Tibial artery (tissue), 4 donors: ENCODE measurements around the gene NPEPL1.

ENCODE experiments used
- DNase-seq, 2 donors: peaks; one replicate each; pipeline ENCODE4 v3.0.0-alpha.2; 2019
- H3K27ac ChIP-seq, 2 donors: fragments of 200-600 bp; sonication (generic) in 1 of 2; 1 replicate in 1 of 2; 2 replicates in 1 of 2; pipeline ENCODE4 v1.5.1; 2018 to 2019; ENCODE audit warnings: mild to moderate bottlenecking in 1 of 2
- H3K27me3 ChIP-seq, 2 donors: fragments of 200-600 bp; sonication (generic) in 1 of 2; one replicate each; pipeline versions ENCODE4 v1.5.1 to v1.6.0; 2016 to 2019
- H3K36me3 ChIP-seq, 3 donors: fragments of 200-600 bp; sonication (generic) in 2 of 3; one replicate each; pipeline ENCODE4 v1.5.1; 2016 to 2019; ENCODE audit warnings: mild to moderate bottlenecking in 2 of 3
- H3K4me1 ChIP-seq, 4 donors: fragments of 200-600 bp; sonication (generic) in 2 of 4; 1 replicate in 3 of 4; 2 replicates in 1 of 4; pipeline ENCODE4 v1.5.1; 2016 to 2019
- H3K4me3 ChIP-seq, 2 donors: fragments of 200-600 bp; sonication (generic) in 1 of 2; 1 replicate in 1 of 2; 2 replicates in 1 of 2; pipeline ENCODE4 v1.5.1; 2018 to 2019; ENCODE audit warnings: mild to moderate bottlenecking in 2 of 2
- H3K9me3 ChIP-seq, 3 donors: fragments of 200-600 bp; sonication (generic) in 1 of 3; one replicate each; pipeline ENCODE4 v1.5.1; 2016 to 2019
- intact Hi-C: fragments of 100-400 bp; cut with DNase I; formaldehyde crosslinking; loops from one replicate; pipeline ENCODE4 v1.15.0; 2023; ENCODE audit warnings: low total_unique reads
- TF ChIP-seq, protein P1 (sequence below), 2 experiments: fragments of 200-600 bp in 1 of 2; fragments of 450-650 bp in 1 of 2; IDR thresholded peaks; one replicate each; pipeline ENCODE4 v1.5.1; 2017 to 2019; ENCODE audit warnings: antibody characterized with exemption in 2 of 2, mild to moderate bottlenecking in 1 of 2, moderate library complexity in 1 of 2

The NPEPL1 gene

DNA sequence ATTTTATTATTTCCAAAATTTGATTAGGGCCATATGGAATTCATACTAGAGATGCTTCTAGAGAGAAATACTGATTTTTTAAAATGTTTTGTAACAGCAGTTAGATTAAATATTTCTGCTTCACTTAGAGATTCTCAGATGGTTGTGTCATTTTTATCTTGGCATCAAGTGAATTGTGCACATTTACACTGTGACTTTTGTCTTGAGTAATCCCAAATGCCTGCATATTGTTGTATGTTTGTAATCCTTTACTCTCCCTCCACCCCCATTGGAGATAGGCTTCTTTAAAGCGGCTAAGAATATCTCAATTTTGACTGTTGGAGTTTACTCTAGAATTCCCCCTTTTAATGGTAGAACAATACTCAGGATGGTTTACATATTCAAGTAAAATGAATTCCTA lies 22.5 kb upstream of the NPEPL1 start:
- Histone ChIP-seq H3K4me3 (no peak overlapping the region), H3K9me3 (no peaks in the 10 kb centered on the region), H3K27ac (no peak overlapping the region), H3K27me3 (no peaks in the 10 kb centered on the region), H3K4me1 (no peaks in the 10 kb centered on the region), H3K36me3 (peaks cover 50 to 76% (median 67%) of the 10 kb centered on the region in 3 donors)
- no peak for DNase-seq
- intact Hi-C loops: no loop called here
- TF ChIP-seq, protein P1, sequence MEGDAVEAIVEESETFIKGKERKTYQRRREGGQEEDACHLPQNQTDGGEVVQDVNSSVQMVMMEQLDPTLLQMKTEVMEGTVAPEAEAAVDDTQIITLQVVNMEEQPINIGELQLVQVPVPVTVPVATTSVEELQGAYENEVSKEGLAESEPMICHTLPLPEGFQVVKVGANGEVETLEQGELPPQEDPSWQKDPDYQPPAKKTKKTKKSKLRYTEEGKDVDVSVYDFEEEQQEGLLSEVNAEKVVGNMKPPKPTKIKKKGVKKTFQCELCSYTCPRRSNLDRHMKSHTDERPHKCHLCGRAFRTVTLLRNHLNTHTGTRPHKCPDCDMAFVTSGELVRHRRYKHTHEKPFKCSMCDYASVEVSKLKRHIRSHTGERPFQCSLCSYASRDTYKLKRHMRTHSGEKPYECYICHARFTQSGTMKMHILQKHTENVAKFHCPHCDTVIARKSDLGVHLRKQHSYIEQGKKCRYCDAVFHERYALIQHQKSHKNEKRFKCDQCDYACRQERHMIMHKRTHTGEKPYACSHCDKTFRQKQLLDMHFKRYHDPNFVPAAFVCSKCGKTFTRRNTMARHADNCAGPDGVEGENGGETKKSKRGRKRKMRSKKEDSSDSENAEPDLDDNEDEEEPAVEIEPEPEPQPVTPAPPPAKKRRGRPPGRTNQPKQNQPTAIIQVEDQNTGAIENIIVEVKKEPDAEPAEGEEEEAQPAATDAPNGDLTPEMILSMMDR (IDR thresholded peaks at IDR 0.05): no peak

DNA sequence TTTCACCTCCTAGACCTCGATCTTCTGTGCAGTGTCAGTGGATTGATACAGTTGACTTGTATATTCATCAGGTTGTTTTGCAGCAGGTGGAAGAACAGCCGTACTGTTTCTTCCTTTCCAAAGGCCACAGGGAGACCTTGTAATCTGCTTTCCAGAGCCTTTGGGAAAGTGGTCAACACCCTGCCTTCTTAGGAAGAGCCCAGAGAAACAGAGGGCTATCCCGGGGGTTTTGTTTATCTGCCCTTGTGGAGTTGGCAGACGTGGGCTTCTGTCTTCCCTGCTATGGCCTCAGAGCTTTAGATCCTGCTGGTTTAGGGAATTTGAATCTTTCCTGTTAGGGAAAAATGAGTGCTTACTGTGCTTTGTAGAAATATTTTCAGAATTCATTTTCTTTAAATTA lies 21.9 kb upstream of the NPEPL1 start:
- Histone ChIP-seq H3K9me3 (no peaks in the 10 kb centered on the region), H3K27me3 (no peaks in the 10 kb centered on the region), H3K4me1 (no peaks in the 10 kb centered on the region), H3K27ac (no peak overlapping the region), H3K36me3 (peaks cover 55 to 80% (median 73%) of the 10 kb centered on the region in 3 donors), H3K4me3 (no peak overlapping the region)
- TF ChIP-seq, protein P1 (IDR thresholded peaks at IDR 0.05): no peak
- no peak for DNase-seq
- intact Hi-C loops: no loop called here

DNA sequence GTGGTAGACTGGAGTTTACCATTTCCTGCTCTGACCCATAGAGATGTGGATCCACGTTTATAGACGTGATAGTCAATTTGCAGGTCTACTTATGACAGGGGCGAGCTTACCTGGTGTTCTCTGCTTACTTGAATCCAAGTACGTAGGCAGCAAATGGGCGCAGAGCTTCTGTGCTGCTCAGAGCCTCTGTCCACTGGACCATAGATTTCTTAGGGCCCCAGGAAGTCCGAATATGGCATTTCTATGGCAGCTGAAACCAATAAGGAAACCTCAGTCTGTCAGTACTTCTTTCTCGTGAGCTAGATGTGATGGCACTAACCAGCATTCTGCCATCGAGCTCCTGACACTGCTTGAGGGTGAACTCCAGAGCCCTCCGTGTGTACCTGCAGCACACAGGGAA lies 19.5 kb upstream of the NPEPL1 start:
- intact Hi-C loops: no loop called here
- no peak for DNase-seq
- H3K36me3 ChIP-seq: peaks cover 58 to 90% (median 70%) of the 10 kb centered on the region in 3 donors
- TF ChIP-seq, protein P1 (IDR thresholded peaks at IDR 0.05): no peak
- no peaks in the 10 kb centered on the region for H3K9me3 ChIP-seq
- H3K4me1 ChIP-seq: no peaks in the 10 kb centered on the region
- no peak overlapping the region for H3K27ac ChIP-seq
- no peak overlapping the region for H3K4me3 ChIP-seq
- H3K27me3 ChIP-seq: no peaks in the 10 kb centered on the region

DNA sequence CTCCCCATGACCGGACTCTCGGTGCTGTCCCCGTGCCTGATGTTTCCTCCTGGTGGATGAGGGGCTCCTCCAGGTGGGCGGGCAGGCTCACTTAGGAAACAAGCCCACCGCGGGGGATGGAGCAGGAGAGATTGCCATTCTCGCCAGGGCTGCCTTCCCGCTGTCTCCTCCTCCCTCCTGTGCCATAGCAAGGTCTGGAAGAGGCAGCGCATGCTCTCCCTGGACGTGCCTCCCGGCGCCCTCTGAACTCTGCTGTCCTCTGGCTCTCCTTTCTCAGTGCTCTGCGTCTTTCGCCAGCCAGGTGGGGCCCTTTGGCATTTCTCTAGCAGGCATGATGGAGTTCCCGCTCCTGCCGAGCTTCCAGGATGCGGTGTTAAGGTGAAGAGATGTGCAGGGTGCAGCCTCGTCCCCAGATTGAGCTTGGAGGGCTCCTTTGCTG lies 17.4 kb upstream of the NPEPL1 start:
- no peak overlapping the region for H3K27ac ChIP-seq
- no peaks in the 10 kb centered on the region for H3K4me1 ChIP-seq
- TF ChIP-seq, protein P1 (IDR thresholded peaks at IDR 0.05): no peak
- intact Hi-C loops: no loop called here
- H3K4me3 ChIP-seq: no peak overlapping the region
- H3K27me3 ChIP-seq: no peaks in the 10 kb centered on the region
- no peak for DNase-seq
- peaks cover 49 to 93% (median 65%) of the 10 kb centered on the region in 3 donors for H3K36me3 ChIP-seq
- no peaks in the 10 kb centered on the region for H3K9me3 ChIP-seq

DNA sequence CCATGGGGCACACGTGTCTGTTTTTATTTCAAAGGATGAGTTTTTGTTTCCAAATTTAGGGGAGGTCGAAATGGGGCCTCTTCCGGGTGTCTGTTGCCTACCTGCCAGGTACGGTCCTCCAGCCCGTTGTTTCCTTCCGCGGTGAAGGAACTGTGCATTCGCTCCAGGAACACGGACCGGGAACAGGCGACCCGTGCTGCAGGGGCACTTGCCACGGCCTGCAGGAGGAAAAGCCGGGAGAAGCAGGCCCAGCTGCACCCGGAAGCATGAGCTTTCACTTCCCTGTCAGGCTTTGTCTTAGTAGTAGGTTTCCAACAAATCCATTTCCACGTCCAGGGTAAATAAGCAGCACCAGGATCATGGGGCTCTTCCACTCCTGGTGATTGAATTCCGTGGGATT lies 17.0 kb upstream of the NPEPL1 start:
- Histone ChIP-seq H3K4me3 (no peak overlapping the region), H3K9me3 (no peaks in the 10 kb centered on the region), H3K27me3 (no peaks in the 10 kb centered on the region), H3K36me3 (peaks cover 46 to 92% (median 65%) of the 10 kb centered on the region in 3 donors), H3K4me1 (no peaks in the 10 kb centered on the region), H3K27ac (no peak overlapping the region)
- intact Hi-C loops: no loop called here
- TF ChIP-seq, protein P1 (IDR thresholded peaks at IDR 0.05): no peak
- no peak for DNase-seq

DNA sequence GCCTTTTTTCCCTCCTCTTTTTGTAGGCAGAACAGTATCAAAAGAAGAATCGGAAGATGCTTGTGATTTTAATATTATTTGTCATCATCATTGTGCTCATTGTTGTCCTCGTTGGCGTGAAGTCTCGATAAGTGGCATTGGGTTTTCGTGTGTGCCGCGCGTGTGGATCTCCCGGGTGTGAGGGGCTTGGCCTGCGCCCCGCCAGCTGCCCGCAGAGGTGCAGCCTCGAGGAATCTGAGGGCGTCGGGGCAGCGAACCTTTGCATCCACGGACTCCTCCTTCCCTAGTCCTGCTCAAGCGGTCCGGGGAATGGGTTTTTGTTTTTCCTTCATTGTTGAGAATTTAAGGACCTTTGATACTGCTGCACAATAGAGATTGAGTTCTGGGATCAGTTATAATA lies 16.4 kb upstream of the NPEPL1 start:
- TF ChIP-seq, protein P1 (IDR thresholded peaks at IDR 0.05): no peak

More for the DNA sequence above, 16.4 kb upstream of the NPEPL1 start:
- no peak for DNase-seq
- Histone ChIP-seq H3K4me1 (no peaks in the 10 kb centered on the region), H3K27me3 (no peaks in the 10 kb centered on the region), H3K4me3 (no peak overlapping the region), H3K9me3 (no peaks in the 10 kb centered on the region), H3K36me3 (peaks cover 41 to 87% (median 63%) of the 10 kb centered on the region in 3 donors), H3K27ac (no peak overlapping the region)
- intact Hi-C loops: no loop called here
